Neural progenitor cell (in vitro differentiated cells): ENCODE measurements around the gene SEPTIN12. TPM values are rescaled to one million over a fixed set of nuclear protein-coding genes. Genes with fewer than 3 reads are reported as not detected.

Source experiments
- DNase-seq: peaks from one replicate; pipeline ENCODE4 v3.0.0-alpha.2; 2016; ENCODE audit warnings: low spot score
- H2AFZ ChIP-seq: fragments of 200-600 bp; sonication (generic); replicated peaks from 2 replicates; pipeline ENCODE4 v1.6.1; 2016; ENCODE audit warnings: antibody characterized with exemption
- H3F3A ChIP-seq: fragments of 200-600 bp; sonication (generic); 2 replicates; pipeline ENCODE4 v1.6.1; 2016; ENCODE audit warnings: antibody characterized with exemption, low read depth
- H3K27ac ChIP-seq: fragments of 200-600 bp; sonication (generic); 2 replicates; pipeline ENCODE4 v1.5.1; 2016; ENCODE audit warnings: mild to moderate bottlenecking
- H3K27me3 ChIP-seq: fragments of 200-600 bp; sonication (generic); 2 replicates; pipeline ENCODE4 v1.6.1; 2016; ENCODE audit warnings: mild to moderate bottlenecking, moderate library complexity
- H3K36me3 ChIP-seq: fragments of 200-600 bp; sonication (generic); 2 replicates; pipeline ENCODE4 v1.5.1; 2016
- H3K4me1 ChIP-seq: fragments of 200-600 bp; sonication (generic); 2 replicates; pipeline ENCODE4 v1.6.1; 2016; ENCODE audit warnings: mixed run types
- H3K4me2 ChIP-seq: fragments of 200-600 bp; sonication (generic); 2 replicates; pipeline ENCODE4 v1.6.1; 2016
- H3K4me3 ChIP-seq: fragments of 200-600 bp; sonication (generic); 2 replicates; pipeline ENCODE4 v1.5.1; 2016
- H3K79me2 ChIP-seq: fragments of 200-600 bp; sonication (generic); 2 replicates; pipeline ENCODE4 v1.6.1; 2016; ENCODE audit warnings: low read depth
- H3K9ac ChIP-seq: fragments of 200-600 bp; sonication (generic); 2 replicates; pipeline ENCODE4 v1.6.1; 2016
- H3K9me3 ChIP-seq: fragments of 200-600 bp; sonication (generic); 2 replicates; pipeline ENCODE4 v1.5.1; 2016; ENCODE audit warnings: low read depth
- H4K20me1 ChIP-seq: fragments of 200-600 bp; sonication (generic); 2 replicates; pipeline ENCODE4 v1.6.1; 2016; ENCODE audit warnings: low read depth
- H3K27ac Mint-ChIP-seq: 3 replicates; pipeline ENCODE4 v1.8.0; 2021; ENCODE audit warnings: mixed read lengths
- H3K27me3 Mint-ChIP-seq: 2 replicates; pipeline ENCODE4 v1.8.0; 2022; ENCODE audit warnings: low read depth, mild to moderate bottlenecking, inconsistent platforms, moderate library complexity, mixed read lengths; ENCODE audit not compliant: insufficient read depth
- H3K36me3 Mint-ChIP-seq: 3 replicates; pipeline ENCODE4 v1.8.0; 2021; ENCODE audit warnings: mixed read lengths
- H3K4me1 Mint-ChIP-seq: 3 replicates; pipeline ENCODE4 v1.8.0; 2021; ENCODE audit warnings: mixed read lengths
- H3K4me3 Mint-ChIP-seq: 3 replicates; pipeline ENCODE4 v1.8.0; 2021; ENCODE audit warnings: mild to moderate bottlenecking, moderate library complexity, mixed read lengths
- H3K9me3 Mint-ChIP-seq: 3 replicates; pipeline ENCODE4 v1.8.0; 2020; ENCODE audit warnings: mixed read lengths
- EZH2 ChIP-seq: fragments of 200-600 bp; sonication (generic); IDR thresholded peaks from 2 replicates; pipeline ENCODE4 v1.6.1; 2017; ENCODE audit warnings: antibody characterized with exemption, mild to moderate bottlenecking, moderate library complexity
- EZH2phosphoT487 ChIP-seq: fragments of 200-600 bp; sonication (generic); IDR thresholded peaks from 2 replicates; pipeline ENCODE4 v1.6.1; 2017; ENCODE audit warnings: antibody characterized with exemption
- total RNA-seq: library from RNA; depleted of rRNA; stranded (reverse); fragments of >200 nt; gene quantifications from 2 replicates; pipeline ENCODE4 v1.2.3, GENCODE V29; 2015; ENCODE audit warnings: low replicate concordance
- TF ChIP-seq, protein P1 (sequence below): fragments of 200-600 bp; sonication (generic); IDR thresholded peaks from 2 replicates; pipeline ENCODE4 v1.5.1; 2017; ENCODE audit warnings: antibody characterized with exemption, mild to moderate bottlenecking

Gene SEPTIN12
- total RNA-seq, 1 donor from 2014 or later: not detected

DNA sequence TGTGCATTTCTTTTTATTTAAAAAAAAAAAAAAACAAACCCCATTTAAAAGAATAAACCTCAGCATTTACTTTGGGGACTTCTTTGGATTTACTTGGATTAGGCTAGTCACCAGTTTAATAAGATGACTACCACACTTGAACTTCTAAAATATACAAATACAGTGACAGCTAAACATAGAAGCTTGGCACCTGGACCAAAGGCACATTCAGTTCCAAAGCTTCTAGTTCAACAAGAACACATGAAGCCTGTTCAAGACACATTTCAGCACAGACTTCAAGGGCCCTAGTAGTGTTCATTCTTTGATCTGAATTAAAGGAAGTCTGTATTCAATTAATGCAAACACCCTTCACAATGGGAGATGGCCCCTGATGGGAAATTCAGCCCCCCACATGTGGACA is 25.9 kb upstream of the SEPTIN12 start:
- H3K36me3 ChIP-seq: peaks cover 10% of the 10 kb centered on the region
- H3K4me1 Mint-ChIP-seq: no peaks in the 10 kb centered on the region
- H3K27ac ChIP-seq: no peak overlapping the region

DNA sequence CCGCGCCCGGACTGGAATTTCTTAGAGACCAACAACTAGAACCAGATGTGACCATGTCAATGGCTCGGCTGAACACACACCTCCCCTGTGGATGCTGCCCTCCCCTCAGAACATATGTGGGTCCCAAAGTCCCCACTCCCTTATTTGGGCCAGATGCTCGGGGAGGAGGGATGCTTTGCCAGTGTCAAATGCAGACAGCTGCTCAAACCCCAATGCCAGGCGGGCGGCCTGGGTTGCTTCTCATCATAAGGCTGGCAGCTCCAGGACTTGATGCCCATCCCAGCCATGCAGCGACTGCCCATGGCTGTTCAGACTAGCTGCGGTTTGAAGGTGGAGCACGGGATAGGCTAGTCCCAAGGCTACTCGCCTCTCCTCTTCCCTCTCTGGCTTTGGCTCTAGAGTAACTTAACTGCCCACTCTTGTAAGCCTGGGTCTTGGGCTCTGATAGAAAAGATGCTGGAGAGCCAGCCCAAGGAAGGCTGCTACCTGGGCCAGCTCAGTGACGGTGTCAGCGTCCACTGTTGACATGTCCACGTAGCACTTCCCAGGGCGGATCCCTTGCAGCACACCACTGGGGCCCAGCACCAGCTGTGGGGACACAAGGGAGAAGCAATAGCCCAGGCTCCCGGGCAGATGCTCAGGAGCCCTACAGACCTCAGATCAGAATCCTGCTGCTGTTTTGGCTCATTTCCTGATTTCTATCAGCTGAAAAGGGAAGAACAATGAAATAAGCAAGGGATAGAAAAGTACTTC is 25.3 kb upstream of the SEPTIN12 start:
- Histone ChIP-seq H3F3A (no peaks in the 10 kb centered on the region), H3K9me3 (no peaks in the 10 kb centered on the region), H3K4me2 (no peak overlapping the region), H3K36me3 (peaks cover 10% of the 10 kb centered on the region), H3K27me3 (no peaks in the 10 kb centered on the region), H3K79me2 (no peaks in the 10 kb centered on the region), H3K27ac (no peak overlapping the region), H4K20me1 (no peaks in the 10 kb centered on the region), H3K4me3 (no peak overlapping the region), H3K4me1 (no peaks in the 10 kb centered on the region), H3K9ac (no peak overlapping the region), H2AFZ (no peak overlapping the region)
- DNase-seq: no peak
- no peak overlapping the region for H3K4me3 Mint-ChIP-seq
- H3K4me1 Mint-ChIP-seq: no peaks in the 10 kb centered on the region
- TF ChIP-seq EZH2 (no peak), EZH2phosphoT487 (no peak)
- TF ChIP-seq, protein P1, sequence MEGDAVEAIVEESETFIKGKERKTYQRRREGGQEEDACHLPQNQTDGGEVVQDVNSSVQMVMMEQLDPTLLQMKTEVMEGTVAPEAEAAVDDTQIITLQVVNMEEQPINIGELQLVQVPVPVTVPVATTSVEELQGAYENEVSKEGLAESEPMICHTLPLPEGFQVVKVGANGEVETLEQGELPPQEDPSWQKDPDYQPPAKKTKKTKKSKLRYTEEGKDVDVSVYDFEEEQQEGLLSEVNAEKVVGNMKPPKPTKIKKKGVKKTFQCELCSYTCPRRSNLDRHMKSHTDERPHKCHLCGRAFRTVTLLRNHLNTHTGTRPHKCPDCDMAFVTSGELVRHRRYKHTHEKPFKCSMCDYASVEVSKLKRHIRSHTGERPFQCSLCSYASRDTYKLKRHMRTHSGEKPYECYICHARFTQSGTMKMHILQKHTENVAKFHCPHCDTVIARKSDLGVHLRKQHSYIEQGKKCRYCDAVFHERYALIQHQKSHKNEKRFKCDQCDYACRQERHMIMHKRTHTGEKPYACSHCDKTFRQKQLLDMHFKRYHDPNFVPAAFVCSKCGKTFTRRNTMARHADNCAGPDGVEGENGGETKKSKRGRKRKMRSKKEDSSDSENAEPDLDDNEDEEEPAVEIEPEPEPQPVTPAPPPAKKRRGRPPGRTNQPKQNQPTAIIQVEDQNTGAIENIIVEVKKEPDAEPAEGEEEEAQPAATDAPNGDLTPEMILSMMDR: no peak
- no peak overlapping the region for H3K27ac Mint-ChIP-seq
- H3K27me3 Mint-ChIP-seq: peaks cover 2% of the 10 kb centered on the region
- H3K9me3 Mint-ChIP-seq: no peaks in the 10 kb centered on the region
- H3K36me3 Mint-ChIP-seq: peaks cover 22% of the 10 kb centered on the region

More for the DNA sequence above, 25.9 kb upstream of the SEPTIN12 start:
- Histone ChIP-seq H4K20me1 (no peaks in the 10 kb centered on the region), H3K27me3 (no peaks in the 10 kb centered on the region), H2AFZ (no peak overlapping the region), H3F3A (no peaks in the 10 kb centered on the region), H3K4me1 (no peaks in the 10 kb centered on the region), H3K9me3 (no peaks in the 10 kb centered on the region), H3K4me3 (no peak overlapping the region), H3K9ac (no peak overlapping the region), H3K79me2 (no peaks in the 10 kb centered on the region), H3K4me2 (no peak overlapping the region)
- H3K36me3 Mint-ChIP-seq: peaks cover 26% of the 10 kb centered on the region
- no peak overlapping the region for H3K4me3 Mint-ChIP-seq
- no peak overlapping the region for H3K27ac Mint-ChIP-seq
- peaks cover 2% of the 10 kb centered on the region for H3K27me3 Mint-ChIP-seq
- H3K9me3 Mint-ChIP-seq: no peaks in the 10 kb centered on the region
- TF ChIP-seq EZH2 (no peak), EZH2phosphoT487 (no peak)
- TF ChIP-seq, protein P1: no peak
- DNase-seq: no peak

DNA sequence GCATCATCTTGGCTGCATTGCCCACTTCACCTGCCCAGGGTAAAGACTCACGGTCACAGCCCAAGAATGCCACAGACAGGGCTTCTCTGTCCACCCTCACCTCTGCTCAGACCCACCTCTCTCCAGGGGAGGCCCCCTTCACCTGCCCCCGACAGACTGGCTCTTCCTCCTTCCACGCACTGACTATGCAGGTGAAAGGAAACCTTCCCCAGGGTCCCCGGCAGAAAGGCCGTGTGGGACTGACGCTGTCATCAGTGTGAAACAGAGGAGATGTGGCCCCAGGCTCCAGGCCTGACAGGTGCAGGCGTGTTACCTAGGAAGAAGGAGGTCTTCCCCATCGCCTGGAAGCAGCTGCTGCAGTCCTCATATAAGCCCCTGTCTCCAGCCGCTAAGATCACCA is 23.6 kb upstream of the SEPTIN12 start:
- Mint-ChIP-seq H3K27me3 (peaks cover 2% of the 10 kb centered on the region), H3K27ac (peak overlapping the region; percentile 47), H3K4me3 (no peak overlapping the region), H3K36me3 (peaks cover 24% of the 10 kb centered on the region), H3K4me1 (no peaks in the 10 kb centered on the region), H3K9me3 (no peaks in the 10 kb centered on the region)
- Histone ChIP-seq H3K79me2 (no peaks in the 10 kb centered on the region), H3K9me3 (no peaks in the 10 kb centered on the region), H3K27me3 (no peaks in the 10 kb centered on the region), H3K4me2 (no peak overlapping the region), H3K36me3 (peaks cover 18% of the 10 kb centered on the region), H3K9ac (no peak overlapping the region), H2AFZ (no peak overlapping the region), H3K27ac (no peak overlapping the region), H3K4me1 (no peaks in the 10 kb centered on the region), H3K4me3 (no peak overlapping the region), H3F3A (no peaks in the 10 kb centered on the region), H4K20me1 (no peaks in the 10 kb centered on the region)
- TF ChIP-seq, protein P1: no peak
- no peak for DNase-seq
